ENCODE data around the gene UBE3C.
"Not testable (repeated sequence)": the region's sequence is repeated elsewhere in the genome, so short reads cannot be mapped to it uniquely, and the experiment has no call there.

The UBE3C gene

GRCh38 chr7:157248659-157249058, 109.9 kb downstream of the UBE3C start:
- DNase-seq (ENCODE audit: insufficient read length, low spot score) (no peak), FAIRE-seq (no peak)
- TF ChIP-seq POLR2A (IDR thresholded peaks at IDR 0.05; ENCODE audit: low read depth, low read length), result no peak

GRCh38 chr7:157250605-157251228, 112.0 kb downstream of the UBE3C start:
- DNase-seq (ENCODE audit: insufficient read length, low spot score) (no peak), FAIRE-seq (no peak)
- no peak for TF ChIP-seq POLR2A (IDR thresholded peaks at IDR 0.05; ENCODE audit: low read depth, low read length)

DNA sequence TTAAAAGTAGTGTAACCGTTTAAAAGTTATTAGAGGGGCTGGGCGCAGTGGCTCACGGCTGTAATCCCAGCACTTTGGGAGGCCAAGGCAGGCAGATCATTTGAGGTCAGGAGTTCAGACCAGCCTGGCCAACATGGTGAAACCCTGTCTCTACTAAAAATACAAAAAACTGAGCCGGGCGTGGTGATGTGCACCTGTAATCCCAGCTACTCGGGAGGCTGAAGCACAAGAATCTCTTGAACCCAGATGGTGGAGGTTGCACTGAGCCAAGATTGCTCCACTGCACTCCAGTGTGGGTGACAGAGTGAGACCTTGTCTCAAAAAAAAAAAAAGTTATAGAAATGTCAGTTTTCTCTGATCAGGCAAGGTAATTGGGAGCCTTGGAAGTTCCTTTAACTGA, 113.1 kb downstream of the UBE3C start:
- DNase-seq (ENCODE audit: insufficient read length, low spot score); FAIRE-seq: not testable (repeated sequence)

DNA sequence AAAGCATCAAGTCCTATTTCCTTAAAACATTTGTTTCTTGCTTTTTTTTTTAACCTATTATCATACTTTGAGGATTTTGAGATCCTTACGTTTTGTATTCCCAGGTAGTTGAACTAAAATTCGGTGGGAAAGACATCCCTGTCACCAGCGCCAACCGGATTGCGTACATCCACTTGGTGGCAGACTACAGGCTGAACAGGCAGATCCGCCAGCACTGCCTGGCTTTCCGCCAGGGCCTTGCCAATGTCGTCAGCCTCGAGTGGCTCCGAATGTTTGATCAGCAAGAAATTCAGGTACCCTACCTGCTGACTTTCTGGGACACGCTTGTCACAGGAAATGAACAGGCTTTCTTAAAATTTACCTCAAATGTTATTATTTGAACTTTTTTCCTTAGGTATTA, 115.1 kb downstream of the UBE3C start:
- no peak for FAIRE-seq
- no peak for TF ChIP-seq POLR2A (IDR thresholded peaks at IDR 0.05; ENCODE audit: low read depth, low read length)
- DNase-seq (ENCODE audit: insufficient read length, low spot score), result no peak

DNA sequence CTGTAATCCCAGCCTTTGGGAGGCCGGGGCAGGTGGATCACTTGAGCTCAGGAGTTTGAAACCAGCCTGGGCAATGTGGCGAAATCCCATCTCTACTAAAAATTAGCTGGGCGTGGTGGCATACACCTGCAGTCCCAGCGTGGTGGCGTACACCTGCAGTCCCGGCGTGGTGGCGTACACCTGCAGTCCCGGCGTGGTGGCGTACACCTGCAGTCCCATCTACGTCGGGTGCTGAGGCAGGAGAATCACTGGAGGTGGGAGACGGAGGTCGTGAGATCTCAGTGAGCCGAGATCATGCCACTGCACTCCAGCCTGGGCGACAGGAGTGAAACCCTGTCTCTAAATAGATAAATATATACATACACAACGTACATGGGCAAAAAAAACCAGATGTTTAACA, 116.1 kb downstream of the UBE3C start:
- not testable (repeated sequence) for DNase-seq (ENCODE audit: insufficient read length, low spot score); FAIRE-seq

DNA sequence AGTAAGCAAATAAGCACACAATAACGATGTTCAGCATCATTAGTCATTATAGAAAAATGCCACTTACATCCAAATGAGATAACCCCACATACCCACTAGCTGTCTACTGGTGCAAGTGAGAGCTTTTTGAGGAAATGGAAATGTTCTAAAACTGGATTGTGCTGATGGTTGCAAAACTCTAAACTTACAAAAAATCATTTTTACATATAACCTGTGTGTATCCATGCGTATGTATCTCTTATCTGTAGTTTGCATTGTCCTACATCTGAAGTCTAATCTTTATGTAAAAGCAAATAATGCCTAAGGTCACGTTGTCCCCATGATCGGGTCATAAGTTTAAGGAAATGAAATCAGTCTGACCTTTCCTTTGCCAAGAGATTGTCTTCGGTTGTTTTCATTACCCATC, 116.5 kb downstream of the UBE3C start:
- DNase-seq (ENCODE audit: insufficient read length, low spot score) (no peak), FAIRE-seq (no peak)
- no peak for TF ChIP-seq POLR2A (IDR thresholded peaks at IDR 0.05; ENCODE audit: low read depth, low read length)

GRCh38 chr7:157263156-157263555, 124.4 kb downstream of the UBE3C start:
- TF ChIP-seq POLR2A (IDR thresholded peaks at IDR 0.05; ENCODE audit: low read depth, low read length), result no peak
- no peak for DNase-seq (ENCODE audit: insufficient read length, low spot score)
- FAIRE-seq, result no peak

DNA sequence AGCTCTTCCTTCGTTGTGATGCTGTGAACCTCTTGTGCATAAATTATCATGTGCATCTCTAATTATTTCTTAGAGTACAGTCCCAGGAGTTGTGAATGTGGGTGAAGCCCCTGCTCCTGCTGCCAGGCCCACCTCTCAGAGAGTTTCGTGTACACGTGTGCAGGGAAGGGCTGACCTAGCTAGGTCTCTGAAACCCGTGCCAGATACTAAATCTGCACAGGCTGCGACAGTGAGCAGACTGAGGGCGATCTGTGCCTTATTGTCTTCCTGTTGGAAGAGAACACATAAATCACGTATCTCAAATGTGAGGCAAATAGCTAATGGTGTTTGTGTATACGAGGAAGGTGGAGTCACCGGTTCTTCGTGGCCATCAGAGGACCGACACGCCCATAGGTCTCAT, 126.3 kb downstream of the UBE3C start:
- FAIRE-seq (no peak), DNase-seq (ENCODE audit: insufficient read length, low spot score) (no peak)
- no peak for TF ChIP-seq POLR2A (IDR thresholded peaks at IDR 0.05; ENCODE audit: low read depth, low read length)

DNA sequence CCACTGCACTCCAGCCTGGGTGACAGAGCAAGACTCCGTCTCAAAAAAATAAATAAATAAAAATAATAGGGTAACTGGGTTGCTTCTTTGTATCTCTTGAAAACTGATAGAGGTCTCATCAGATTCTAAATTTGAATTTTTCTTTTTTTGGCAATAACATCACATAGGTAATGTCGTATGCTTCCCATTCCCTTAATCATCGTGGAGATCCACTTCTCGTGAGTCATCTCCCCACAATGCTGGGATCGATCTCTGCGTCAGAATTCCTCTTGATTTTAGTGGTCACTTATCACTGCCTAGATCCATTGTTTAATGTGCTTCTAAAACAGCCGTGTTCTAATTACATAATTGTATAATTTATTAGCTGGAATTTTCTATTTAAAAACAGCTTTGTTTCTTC, 127.5 kb downstream of the UBE3C start:
- DNase-seq (ENCODE audit: insufficient read length, low spot score) (no peak), FAIRE-seq (no peak)
- no peak for TF ChIP-seq POLR2A (IDR thresholded peaks at IDR 0.05; ENCODE audit: low read depth, low read length)

DNA sequence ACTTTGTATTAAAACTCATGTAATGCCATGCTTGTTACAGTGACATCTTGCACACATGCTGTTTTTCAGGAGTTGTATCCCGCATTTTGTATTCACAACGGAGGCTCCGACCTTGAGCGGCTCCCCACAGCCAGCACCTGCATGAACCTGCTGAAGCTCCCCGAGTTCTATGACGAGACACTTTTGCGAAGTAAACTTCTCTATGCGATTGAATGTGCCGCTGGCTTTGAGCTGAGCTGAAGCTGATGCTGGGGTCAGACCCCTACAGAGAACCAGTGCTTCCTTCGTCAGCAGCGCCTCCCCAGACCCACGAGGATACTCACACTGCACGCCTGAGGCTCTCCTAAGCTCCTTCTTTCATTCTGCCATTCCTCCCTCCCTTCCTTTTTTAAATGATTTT, 128.8 kb downstream of the UBE3C start:
- FAIRE-seq (no peak), DNase-seq (ENCODE audit: insufficient read length, low spot score) (no peak)
- TF ChIP-seq POLR2A (IDR thresholded peaks at IDR 0.05; ENCODE audit: low read depth, low read length), result no peak

- DNase-seq (ENCODE audit: insufficient read length, low spot score) (no peak), FAIRE-seq (no peak)
- TF ChIP-seq POLR2A (IDR thresholded peaks at IDR 0.05; ENCODE audit: low read depth, low read length), result no peak
Measured at GRCh38 chr7:157267956-157268355, 129.2 kb downstream of the UBE3C start.

GRCh38 chr7:157268540-157268939, 129.8 kb downstream of the UBE3C start:
- no peak for DNase-seq (ENCODE audit: insufficient read length, low spot score)
- no peak for FAIRE-seq
- no peak for TF ChIP-seq POLR2A (IDR thresholded peaks at IDR 0.05; ENCODE audit: low read depth, low read length)

DNA sequence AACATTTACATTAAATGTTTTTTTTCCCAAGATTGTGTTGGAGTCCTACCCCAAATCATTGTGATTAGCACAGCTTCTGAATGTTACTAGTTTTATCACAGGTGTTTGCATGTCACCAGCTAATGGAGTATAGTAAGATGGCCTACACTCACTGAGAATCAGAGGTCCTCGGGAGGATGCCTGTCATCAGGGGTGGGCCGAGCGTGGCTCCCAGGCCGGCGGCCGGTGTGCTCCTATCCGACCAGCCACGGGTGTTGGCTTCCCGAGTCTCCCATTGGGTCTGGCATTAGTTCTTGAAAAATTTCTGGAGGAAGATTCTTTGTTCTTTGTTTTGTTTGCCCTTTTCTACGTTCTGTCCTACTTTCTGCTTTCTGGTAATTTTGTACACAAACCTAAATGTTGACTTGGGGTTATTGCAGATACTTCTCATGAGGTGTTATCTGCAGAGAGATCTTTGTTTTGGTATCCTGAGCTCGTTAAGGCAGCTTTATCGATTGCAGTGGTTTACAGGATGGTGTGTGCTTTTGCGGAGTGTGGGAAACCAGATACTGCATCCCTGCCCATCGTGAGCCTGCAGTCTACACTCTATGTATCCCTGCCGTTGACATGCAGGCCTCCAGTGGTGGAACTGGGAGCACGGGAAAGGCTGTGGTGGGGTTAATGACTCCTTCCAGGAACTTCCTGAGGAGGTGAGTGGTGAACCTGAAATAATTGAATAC, 130.8 kb downstream of the UBE3C start:
- FAIRE-seq, result no peak
- no peak for TF ChIP-seq POLR2A (IDR thresholded peaks at IDR 0.05; ENCODE audit: low read depth, low read length)
- no peak for DNase-seq (ENCODE audit: insufficient read length, low spot score)

DNA sequence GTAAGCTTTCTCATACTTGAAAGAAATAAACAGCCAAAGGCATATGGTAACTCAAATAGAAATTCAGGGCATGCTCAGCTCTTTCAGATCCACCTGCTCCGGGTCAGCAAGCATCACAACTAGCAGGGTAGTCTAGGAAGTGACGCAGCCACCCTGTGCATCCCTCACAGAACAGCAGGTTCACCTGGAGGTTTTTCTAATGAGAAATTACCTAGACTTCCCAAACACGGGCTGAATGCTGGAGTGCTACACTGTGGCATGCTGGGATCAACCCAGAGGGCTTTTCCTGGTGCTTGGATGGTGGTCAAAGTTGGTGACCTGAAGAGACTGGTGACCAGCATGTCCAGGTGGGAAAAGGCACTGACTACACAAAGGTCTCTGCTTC, 131.3 kb downstream of the UBE3C start:
- no peak for FAIRE-seq
- TF ChIP-seq POLR2A (IDR thresholded peaks at IDR 0.05; ENCODE audit: low read depth, low read length), result no peak
- no peak for DNase-seq (ENCODE audit: insufficient read length, low spot score)

DNA sequence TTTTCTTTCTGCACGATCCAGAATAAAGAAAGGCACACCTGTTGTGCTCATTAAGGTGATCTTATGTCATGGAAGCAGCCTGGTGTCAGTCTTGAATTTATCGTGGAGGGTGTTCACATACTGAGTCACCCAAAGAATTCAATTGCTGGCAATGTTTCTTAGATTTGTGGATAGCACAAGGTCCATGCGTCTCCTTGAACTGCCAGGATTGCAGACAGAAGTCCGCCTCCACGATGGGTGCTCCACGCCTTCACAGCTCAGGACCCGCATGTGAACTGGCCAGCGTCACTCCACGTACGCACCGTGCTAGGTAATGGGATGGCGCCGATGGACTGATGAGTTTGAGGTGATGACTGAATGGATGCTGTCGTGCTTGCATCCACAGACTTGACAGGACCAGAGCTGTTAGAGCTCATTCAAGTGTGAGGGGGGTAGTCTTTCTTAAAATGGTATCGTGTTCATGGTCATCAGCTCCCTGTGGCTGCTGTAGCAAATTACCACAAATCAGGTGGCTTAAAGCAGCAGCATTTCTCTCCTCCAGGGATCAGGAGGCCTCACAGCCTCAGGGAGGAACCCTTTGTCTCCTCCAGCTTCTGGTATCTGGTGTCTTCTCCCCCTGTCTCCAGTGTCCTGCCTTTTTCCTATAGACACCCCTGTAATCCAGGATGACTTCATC, 132.7 kb downstream of the UBE3C start:
- no peak for FAIRE-seq
- TF ChIP-seq POLR2A (IDR thresholded peaks at IDR 0.05; ENCODE audit: low read depth, low read length), result no peak
- DNase-seq (ENCODE audit: insufficient read length, low spot score), result no peak
